Measurements from ENCODE around the gene JAK3.

The JAK3 gene

GRCh38 chr19:17775245-17775927, 72.4 kb downstream of the JAK3 start:
- peak; percentile 24 for DNase-seq

Data from NCI-H69 (cell line).